GM12878 (cell line): ENCODE results near the gene ROBO1. TPM values are rescaled to one million over a fixed set of nuclear protein-coding genes. Genes with fewer than 3 reads are reported as not detected.

Source experiments
- ATAC-seq: fragments of 200-7000 bp; cut with Tn5 transposase; 3 replicates; pipeline ENCODE4 v1.9.1; 2020; ENCODE audit warnings: mild to moderate bottlenecking, moderate library complexity
- BruUV-seq: library from RNA; stranded (reverse); fragments of 400-500 nt; replicated peaks from 2 replicates; lab custom pipeline; 2021; lab: Mats Ljungman, UMichigan
- CTCF ChIA-PET: fragments of 300-600 bp; sonication (Branson Sonifier 250); formaldehyde crosslinking; extraction: SDS; loops from one replicate; lab custom pipeline; 2021; ENCODE audit warnings: inconsistent platforms; lab: Yijun Ruan, JAX
- POLR2A ChIA-PET: fragments of 350-600 bp; formaldehyde crosslinking; extraction: SDS; loops from one replicate; lab custom pipeline; 2021; ENCODE audit warnings: inconsistent platforms; lab: Charles Lee
- RAD21 ChIA-PET: fragments of 300-600 bp; sonication (Branson Sonifier 250); formaldehyde crosslinking; loops from one replicate; lab custom pipeline; 2023; ENCODE audit warnings: antibody characterized with exemption; ENCODE audit not compliant: unreplicated experiment; lab: Charles Lee
- SMC1A ChIA-PET: fragments of 300-600 bp; sonication (Branson Sonifier 250); formaldehyde crosslinking; loops from one replicate; lab custom pipeline; 2023; ENCODE audit not compliant: unreplicated experiment, uncharacterized antibody; lab: Charles Lee
- DNase-seq: peaks from one replicate; pipeline ENCODE4 v3.0.0-alpha.2; 2011; ENCODE audit warnings: low read depth, low spot score
- FAIRE-seq: peaks from 3 replicates; lab custom pipeline; 2011; peaks lifted over from hg19 to GRCh38; lab: Jason Lieb, UNC
- H2AFZ ChIP-seq: 2 replicates; pipeline ENCODE4 v1.6.0; 2011; ENCODE audit warnings: low read depth, low read length, control low read depth; ENCODE audit not compliant: control insufficient read depth
- H3K27ac ChIP-seq: 2 replicates; pipeline ENCODE4 v1.5.1; 2011; ENCODE audit warnings: control low read depth; ENCODE audit not compliant: control insufficient read depth, insufficient read depth
- H3K27me3 ChIP-seq, 2 experiments: replicated peaks in 1 of 2; 2 replicates each; pipeline versions ENCODE4 v1.6.0 to v1.6.1; 2011; ENCODE audit warnings: low read length in 1 of 2; ENCODE audit not compliant: control insufficient read depth in 2 of 2, insufficient read depth in 2 of 2
- H3K36me3 ChIP-seq, 2 experiments: 2 replicates each; pipeline ENCODE4 v1.5.1; 2011; ENCODE audit warnings: low read length in 1 of 2; ENCODE audit not compliant: control insufficient read depth in 2 of 2, insufficient read depth in 2 of 2
- H3K4me1 ChIP-seq: 2 replicates; pipeline ENCODE4 v1.6.1; 2011; ENCODE audit warnings: mild to moderate bottlenecking, low read length, moderate library complexity, mixed read lengths; ENCODE audit not compliant: control insufficient read depth, insufficient read depth
- H3K4me2 ChIP-seq: 2 replicates; pipeline ENCODE4 v1.6.0; 2011; ENCODE audit warnings: control low read depth; ENCODE audit not compliant: control insufficient read depth, insufficient read depth
- H3K4me3 ChIP-seq: fragments of 200-600 bp; sonication (generic); 2 replicates; pipeline ENCODE4 v1.5.1; 2016
- H3K79me2 ChIP-seq: 2 replicates; pipeline ENCODE4 v1.6.0; 2011; ENCODE audit warnings: low read length; ENCODE audit not compliant: control insufficient read depth, insufficient read depth
- H3K9ac ChIP-seq: 2 replicates; pipeline ENCODE4 v1.8.0; 2011; ENCODE audit warnings: low read length, control low read depth, mixed read lengths; ENCODE audit not compliant: control insufficient read depth, insufficient read depth
- H3K9me3 ChIP-seq: replicated peaks from 3 replicates; pipeline ENCODE4 v1.5.1; 2011; ENCODE audit warnings: mild to moderate bottlenecking, low read length; ENCODE audit not compliant: control insufficient read depth, insufficient read depth
- H4K20me1 ChIP-seq: 2 replicates; pipeline ENCODE4 v1.6.0; 2011; ENCODE audit not compliant: control insufficient read depth, insufficient read depth
- BHLHE40 ChIP-seq, 2 experiments: fragments of 450-650 bp in 1 of 2; IDR thresholded peaks; 2 replicates each; pipeline ENCODE4 v1.6.1; 2011 to 2017; ENCODE audit warnings: low read depth in 2 of 2, borderline replicate concordance in 1 of 2, improper control_type of control experiment in 1 of 2, low read length in 1 of 2, mild to moderate bottlenecking in 1 of 2
- CHD2 ChIP-seq: IDR thresholded peaks from 2 replicates; pipeline ENCODE4 v1.6.1; 2011; ENCODE audit warnings: low read depth, low read length, improper control_type of control experiment, borderline replicate concordance
- MTA3 ChIP-seq: IDR thresholded peaks from 2 replicates; pipeline ENCODE4 v1.6.1; 2012; ENCODE audit warnings: low read length, inconsistent platforms, borderline replicate concordance
- NFYB ChIP-seq: IDR thresholded peaks from 2 replicates; pipeline ENCODE4 v1.6.1; 2011; ENCODE audit warnings: low read depth, mild to moderate bottlenecking, low read length, improper control_type of control experiment, moderate library complexity; ENCODE audit not compliant: insufficient read depth
- RAD51 ChIP-seq: fragments of 450-650 bp; IDR thresholded peaks from 2 replicates; pipeline ENCODE4 v1.6.1; 2016; ENCODE audit warnings: moderate library complexity, mild to moderate bottlenecking, inconsistent platforms
- RCOR1 ChIP-seq: conservative IDR thresholded peaks from 2 replicates; pipeline ENCODE4 v1.6.1; 2012; ENCODE audit warnings: low read depth, low read length, improper control_type of control experiment
- STAT3 ChIP-seq: IDR thresholded peaks from 2 replicates; pipeline ENCODE4 v1.6.1; 2011; ENCODE audit warnings: low read depth, low read length, improper control_type of control experiment
- ZNF217 ChIP-seq: fragments of 450-650 bp; IDR thresholded peaks from 2 replicates; pipeline ENCODE4 v1.6.1; 2017; ENCODE audit warnings: antibody characterized with exemption, mild to moderate bottlenecking
- ZNF24 ChIP-seq: fragments of 450-650 bp; IDR thresholded peaks from 2 replicates; pipeline ENCODE4 v1.6.1; 2017; ENCODE audit warnings: antibody characterized with exemption, mild to moderate bottlenecking
- ZNF384 ChIP-seq: IDR thresholded peaks from 2 replicates; pipeline ENCODE4 v1.6.1; 2012; ENCODE audit warnings: low read depth, mild to moderate bottlenecking, low read length, improper control_type of control experiment, borderline replicate concordance
- ZNF622 ChIP-seq: fragments of 450-650 bp; IDR thresholded peaks from 2 replicates; pipeline ENCODE4 v1.6.1; 2017; ENCODE audit warnings: mild to moderate bottlenecking, inconsistent platforms
- WGBS: methylation state at CpG from one replicate; pipeline ENCODE4 v1.1.6; 2016; ENCODE audit warnings: low lambda C conversion rate; ENCODE audit not compliant: insufficient replicate concordance, insufficient coverage; ENCODE audit errors: missing lambda C conversion rate; 5-methylcytosine and 5-hydroxymethylcytosine counted together
- in situ Hi-C: fragments of 300-500 bp; cut with MboI; formaldehyde crosslinking; loops from 9 replicates; pipeline ENCODE4 v1.14.3; 2018; ENCODE audit warnings: mixed read lengths
- intact Hi-C: fragments of 100-400 bp; cut with micrococcal nuclease; formaldehyde crosslinking; loops from one replicate; pipeline ENCODE4 v1.14.2; 2022; ENCODE audit not compliant: unreplicated experiment
- polyA plus RNA-seq, 11 experiments: library from polyadenylated mRNA; depleted of rRNA in 4 of 11; unstranded in 6 of 11; stranded (reverse) in 5 of 11; fragments of >200 nt; fragmentation: Nextera tagmentation in 4 of 11; fragmentation: Illumina TruSeq in 1 of 11; extraction: Ambion mirVana in 4 of 11; extraction: Trizol in 1 of 11; gene quantifications; 1 replicate in 1 of 11; 2 replicates in 10 of 11; pipeline versions ENCODE4 v1.2.1 to v1.2.3, GENCODE V29; 2011 to 2016; ENCODE audit warnings: inconsistent platforms in 2 of 11, missing spikeins in 2 of 11, low read depth in 1 of 11
- total RNA-seq, 4 experiments: library from RNA; depleted of rRNA in 3 of 4; stranded (reverse); fragments of >200 nt in 3 of 4; fragmentation: Illumina TruSeq in 1 of 4; extraction: Trizol in 1 of 4; gene quantifications; 2 replicates each; pipeline versions ENCODE4 v1.2.1 to v1.2.3, GENCODE V29; 2013 to 2021
- TF ChIP-seq, protein P1 (sequence below): fragments of 450-650 bp; IDR thresholded peaks from 2 replicates; pipeline ENCODE4 v1.6.1; 2017; ENCODE audit warnings: mild to moderate bottlenecking, low read depth, inconsistent platforms; ENCODE audit not compliant: poor library complexity, severe bottlenecking
- TF ChIP-seq, protein P2 (sequence below): IDR thresholded peaks from 2 replicates; pipeline ENCODE4 v1.6.1; 2011; ENCODE audit warnings: mild to moderate bottlenecking, low read depth, low read length, moderate library complexity; ENCODE audit not compliant: insufficient replicate concordance
- TF ChIP-seq, protein P3 (sequence below): fragments of 450-650 bp; IDR thresholded peaks from 2 replicates; pipeline ENCODE4 v1.6.1; 2017; ENCODE audit warnings: mild to moderate bottlenecking
- TF ChIP-seq, protein P4 (sequence below): IDR thresholded peaks from 2 replicates; pipeline ENCODE4 v1.6.1; 2012; ENCODE audit warnings: low read depth, low read length, improper control_type of control experiment

Gene ROBO1
- total and polyA plus RNA-seq, 10 of the 15 experiments (the other 5 are each of a cell fraction or from before 2014, with no cell fraction given), result 0.29 to 46.5 (median 1.2) TPM

DNA sequence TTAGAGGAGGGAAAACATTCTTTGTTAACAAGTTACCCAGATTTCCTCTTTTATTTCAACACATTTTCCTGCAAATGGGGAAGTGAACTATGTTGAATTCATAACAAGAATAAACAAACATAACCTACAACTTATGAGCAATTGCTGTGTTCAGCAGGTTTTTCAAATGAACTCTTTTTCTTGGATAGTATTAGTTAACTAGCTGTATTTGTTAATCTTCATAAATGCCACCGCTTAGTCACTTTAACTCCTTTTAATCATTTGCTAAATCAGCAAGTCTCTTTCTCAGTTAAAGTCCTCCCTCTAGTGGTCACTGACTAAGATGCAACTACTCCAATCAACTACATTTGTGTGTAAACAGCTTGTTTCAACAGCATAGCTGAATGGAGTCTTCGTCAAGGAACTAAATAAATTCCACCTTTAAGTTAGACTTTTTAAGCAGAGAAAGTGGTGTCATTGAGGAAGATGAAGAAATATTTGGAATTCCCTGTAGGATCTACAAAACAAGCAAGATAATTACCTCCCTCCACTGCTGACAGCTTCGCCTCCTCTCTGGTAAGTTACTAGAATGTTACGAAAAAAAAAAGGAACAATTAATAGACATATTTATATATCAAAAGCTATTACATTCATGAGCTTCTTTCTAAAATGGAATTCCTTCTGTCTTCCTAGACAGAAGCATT lies 1122.0 kb downstream of the ROBO1 start (continued):
- TF ChIP-seq, protein P1, sequence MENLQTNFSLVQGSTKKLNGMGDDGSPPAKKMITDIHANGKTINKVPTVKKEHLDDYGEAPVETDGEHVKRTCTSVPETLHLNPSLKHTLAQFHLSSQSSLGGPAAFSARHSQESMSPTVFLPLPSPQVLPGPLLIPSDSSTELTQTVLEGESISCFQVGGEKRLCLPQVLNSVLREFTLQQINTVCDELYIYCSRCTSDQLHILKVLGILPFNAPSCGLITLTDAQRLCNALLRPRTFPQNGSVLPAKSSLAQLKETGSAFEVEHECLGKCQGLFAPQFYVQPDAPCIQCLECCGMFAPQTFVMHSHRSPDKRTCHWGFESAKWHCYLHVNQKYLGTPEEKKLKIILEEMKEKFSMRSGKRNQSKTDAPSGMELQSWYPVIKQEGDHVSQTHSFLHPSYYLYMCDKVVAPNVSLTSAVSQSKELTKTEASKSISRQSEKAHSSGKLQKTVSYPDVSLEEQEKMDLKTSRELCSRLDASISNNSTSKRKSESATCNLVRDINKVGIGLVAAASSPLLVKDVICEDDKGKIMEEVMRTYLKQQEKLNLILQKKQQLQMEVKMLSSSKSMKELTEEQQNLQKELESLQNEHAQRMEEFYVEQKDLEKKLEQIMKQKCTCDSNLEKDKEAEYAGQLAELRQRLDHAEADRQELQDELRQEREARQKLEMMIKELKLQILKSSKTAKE, result peak; percentile 36
- TF ChIP-seq, protein P2, sequence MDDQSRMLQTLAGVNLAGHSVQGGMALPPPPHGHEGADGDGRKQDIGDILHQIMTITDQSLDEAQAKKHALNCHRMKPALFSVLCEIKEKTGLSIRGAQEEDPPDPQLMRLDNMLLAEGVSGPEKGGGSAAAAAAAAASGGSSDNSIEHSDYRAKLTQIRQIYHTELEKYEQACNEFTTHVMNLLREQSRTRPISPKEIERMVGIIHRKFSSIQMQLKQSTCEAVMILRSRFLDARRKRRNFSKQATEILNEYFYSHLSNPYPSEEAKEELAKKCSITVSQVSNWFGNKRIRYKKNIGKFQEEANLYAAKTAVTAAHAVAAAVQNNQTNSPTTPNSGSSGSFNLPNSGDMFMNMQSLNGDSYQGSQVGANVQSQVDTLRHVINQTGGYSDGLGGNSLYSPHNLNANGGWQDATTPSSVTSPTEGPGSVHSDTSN, result no peak

DNA sequence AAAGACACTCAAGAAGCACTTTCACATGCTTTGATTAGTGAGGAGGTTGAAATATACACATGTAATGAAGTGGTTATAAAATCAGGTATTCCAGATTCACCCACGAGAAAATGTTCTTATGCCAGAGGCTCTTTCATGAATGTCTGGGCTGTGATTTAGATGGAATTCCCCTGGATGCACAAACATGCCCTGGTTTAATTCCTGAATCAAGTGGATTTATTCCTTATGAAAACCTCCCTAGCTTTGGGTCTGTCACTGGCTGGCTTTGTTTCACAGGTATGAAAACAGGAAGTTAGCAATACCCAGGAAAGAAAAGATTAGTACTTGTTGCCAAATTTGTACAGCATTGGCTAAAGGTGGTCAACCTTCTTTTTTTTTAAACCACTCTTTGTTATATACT lies 1123.0 kb downstream of the ROBO1 start:
- in situ Hi-C loops, result no loop called here
- H3K4me2 ChIP-seq, result no peak overlapping the region
- POLR2A ChIA-PET, result interaction anchor here (0.7 kb wide), 1 partner anchor 169 kb away, joined by 6 read pairs; no protein-coding TSS in a partner anchor
- TF ChIP-seq NFYB (no peak), ZNF24 (no peak), RCOR1 (no peak), RAD51 (no peak), ZNF384 (no peak), BHLHE40 (IDR thresholded peaks at IDR 0.05; ENCODE audit: borderline replicate concordance in 1 of 2, low read depth in 2 of 2, low read length in 1 of 2) (no peak), ZNF622 (no peak), CHD2 (no peak), ZNF217 (no peak), MTA3 (no peak), STAT3 (no peak)
- TF ChIP-seq, protein P3, sequence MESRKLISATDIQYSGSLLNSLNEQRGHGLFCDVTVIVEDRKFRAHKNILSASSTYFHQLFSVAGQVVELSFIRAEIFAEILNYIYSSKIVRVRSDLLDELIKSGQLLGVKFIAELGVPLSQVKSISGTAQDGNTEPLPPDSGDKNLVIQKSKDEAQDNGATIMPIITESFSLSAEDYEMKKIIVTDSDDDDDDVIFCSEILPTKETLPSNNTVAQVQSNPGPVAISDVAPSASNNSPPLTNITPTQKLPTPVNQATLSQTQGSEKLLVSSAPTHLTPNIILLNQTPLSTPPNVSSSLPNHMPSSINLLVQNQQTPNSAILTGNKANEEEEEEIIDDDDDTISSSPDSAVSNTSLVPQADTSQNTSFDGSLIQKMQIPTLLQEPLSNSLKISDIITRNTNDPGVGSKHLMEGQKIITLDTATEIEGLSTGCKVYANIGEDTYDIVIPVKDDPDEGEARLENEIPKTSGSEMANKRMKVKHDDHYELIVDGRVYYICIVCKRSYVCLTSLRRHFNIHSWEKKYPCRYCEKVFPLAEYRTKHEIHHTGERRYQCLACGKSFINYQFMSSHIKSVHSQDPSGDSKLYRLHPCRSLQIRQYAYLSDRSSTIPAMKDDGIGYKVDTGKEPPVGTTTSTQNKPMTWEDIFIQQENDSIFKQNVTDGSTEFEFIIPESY, result no peak
- TF ChIP-seq, protein P4, sequence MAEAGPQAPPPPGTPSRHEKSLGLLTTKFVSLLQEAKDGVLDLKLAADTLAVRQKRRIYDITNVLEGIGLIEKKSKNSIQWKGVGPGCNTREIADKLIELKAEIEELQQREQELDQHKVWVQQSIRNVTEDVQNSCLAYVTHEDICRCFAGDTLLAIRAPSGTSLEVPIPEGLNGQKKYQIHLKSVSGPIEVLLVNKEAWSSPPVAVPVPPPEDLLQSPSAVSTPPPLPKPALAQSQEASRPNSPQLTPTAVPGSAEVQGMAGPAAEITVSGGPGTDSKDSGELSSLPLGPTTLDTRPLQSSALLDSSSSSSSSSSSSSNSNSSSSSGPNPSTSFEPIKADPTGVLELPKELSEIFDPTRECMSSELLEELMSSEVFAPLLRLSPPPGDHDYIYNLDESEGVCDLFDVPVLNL, result no peak

More for the DNA sequence above, 1123.0 kb downstream of the ROBO1 start:
- FAIRE-seq (no peak), DNase-seq (no peak), ATAC-seq (peak; percentile 50; the same call in 2 of the 3 replicates)
- intact Hi-C loops, result loop anchor here (5.0 to 10.0 kb wide), 5 partner anchors 330 to 1298 kb away; no protein-coding TSS in a partner anchor
- no TSS peak for BruUV-seq
- ChIA-PET RAD21 (interaction anchor here (0.7 to 4.7 kb wide), 13 partner anchors 9 to 1606 kb away, joined by 3 to 35 read pairs (median 5); no protein-coding TSS in a partner anchor), CTCF (interaction anchor here (0.6 to 4.8 kb wide), 17 partner anchors 11 to 1297 kb away, joined by 3 to 46 read pairs (median 7); no protein-coding TSS in a partner anchor), SMC1A (interaction anchor here (1.1 to 9.3 kb wide), 15 partner anchors 10 to 1296 kb away, joined by 3 to 61 read pairs (median 4); no protein-coding TSS in a partner anchor)
- no peak overlapping the region for H3K4me3 ChIP-seq
- H3K27ac ChIP-seq, result no peak overlapping the region
- WGBS, result 0% methylated on average over 1 of the region's 1 CpG
- no peaks in the 10 kb centered on the region for H3K79me2 ChIP-seq
- H2AFZ ChIP-seq, result no peak overlapping the region
- H3K9me3 ChIP-seq, result no peaks in the 10 kb centered on the region
- no peaks in the 10 kb centered on the region for H4K20me1 ChIP-seq
- H3K4me1 ChIP-seq, result no peaks in the 10 kb centered on the region
- H3K27me3 ChIP-seq, result no peaks in the 10 kb centered on the region
- H3K36me3 ChIP-seq, result no peaks in the 10 kb centered on the region
- H3K9ac ChIP-seq, result no peak overlapping the region
